ENCODE results near the gene LRRN2.
"Not testable (repeated sequence)": the region's sequence is repeated elsewhere in the genome, so short reads cannot be mapped to it uniquely, and the experiment has no call there.

Gene LRRN2

GRCh38 chr1:204711947-204712701 lies 26.6 kb upstream of the LRRN2 start:
- DNase-seq: no peak

GRCh38 chr1:204711103-204711946 lies 25.8 kb upstream of the LRRN2 start:
- DNase-seq: no peak

- no peak for DNase-seq
Measured at GRCh38 chr1:204709960-204710912, 24.7 kb upstream of the LRRN2 start.

- DNase-seq: no peak
Measured at GRCh38 chr1:204709021-204709420, 23.5 kb upstream of the LRRN2 start.

- no peak for DNase-seq
Measured at GRCh38 chr1:204706838-204707509, 21.4 kb upstream of the LRRN2 start.

- DNase-seq: no peak
Measured at GRCh38 chr1:204705888-204706837, 20.6 kb upstream of the LRRN2 start.

- no peak for DNase-seq
Measured at GRCh38 chr1:204705493-204705811, 19.9 kb upstream of the LRRN2 start.

- no peak for DNase-seq
Measured at GRCh38 chr1:204704794-204705492, 19.4 kb upstream of the LRRN2 start.

GRCh38 chr1:204703826-204704612 lies 18.5 kb upstream of the LRRN2 start:
- DNase-seq: no peak

- DNase-seq: no peak
Measured at GRCh38 chr1:204703268-204703664, 17.7 kb upstream of the LRRN2 start.

GRCh38 chr1:204702552-204703267 lies 17.2 kb upstream of the LRRN2 start:
- DNase-seq: no peak

GRCh38 chr1:204701229-204701628 lies 15.7 kb upstream of the LRRN2 start:
- DNase-seq: no peak

- DNase-seq: no peak
Measured at GRCh38 chr1:204697893-204698292, 12.4 kb upstream of the LRRN2 start.

- DNase-seq: no peak
Measured at GRCh38 chr1:204696606-204697005, 11.1 kb upstream of the LRRN2 start.

GRCh38 chr1:204695692-204696091 lies 10.2 kb upstream of the LRRN2 start:
- no peak for DNase-seq

- DNase-seq: no peak
Measured at GRCh38 chr1:204694145-204694544, 8.6 kb upstream of the LRRN2 start.

- no peak for DNase-seq
Measured at GRCh38 chr1:204692841-204693356, 7.4 kb upstream of the LRRN2 start.

- DNase-seq: no peak
Measured at GRCh38 chr1:204692325-204692840, 6.8 kb upstream of the LRRN2 start.

GRCh38 chr1:204691328-204691730 lies 5.8 kb upstream of the LRRN2 start:
- DNase-seq: not testable (repeated sequence)
